Gastroesophageal sphincter (tissue), 4 donors: ENCODE data around the gene MMS19. TPM values are rescaled to one million over a fixed set of nuclear protein-coding genes. Genes with fewer than 3 reads are reported as not detected.

Experiments
- ATAC-seq: fragments of 150-250 bp; one replicate; pipeline ENCODE4 v1.9.1; 2016; ENCODE audit warnings: mild to moderate bottlenecking, moderate library complexity
- H3K27ac ChIP-seq, 4 donors: fragments of 200-600 bp; sonication (generic) in 3 of 4; 1 replicate in 3 of 4; 2 replicates in 1 of 4; pipeline ENCODE4 v1.5.1; 2016 to 2019
- H3K27me3 ChIP-seq: fragments of 200-600 bp; sonication (generic); one replicate; pipeline ENCODE4 v1.5.1; 2019
- H3K36me3 ChIP-seq, 2 donors: fragments of 200-600 bp; sonication (generic); one replicate each; pipeline ENCODE4 v1.5.1; 2019; ENCODE audit warnings: control low read depth in 1 of 2
- H3K4me1 ChIP-seq, 3 donors: fragments of 200-600 bp; sonication (generic); 1 replicate in 2 of 3; 2 replicates in 1 of 3; pipeline ENCODE4 v1.5.1; 2016 to 2019; ENCODE audit warnings: control low read depth in 2 of 3
- H3K4me3 ChIP-seq, 2 donors: fragments of 200-600 bp; sonication (generic); one replicate each; pipeline ENCODE4 v1.5.1; 2019; ENCODE audit warnings: mild to moderate bottlenecking in 1 of 2, moderate library complexity in 1 of 2
- H3K9me3 ChIP-seq, 3 donors: fragments of 200-600 bp; sonication (generic); one replicate each; pipeline ENCODE4 v1.5.1; 2017 to 2019; ENCODE audit warnings: control low read depth in 2 of 3
- CTCF ChIP-seq, 4 experiments: fragments of 200-600 bp in 2 of 4; fragments of 450-650 bp in 2 of 4; sonication (generic) in 1 of 4; IDR thresholded peaks; one replicate each; pipeline ENCODE4 v1.5.1; 2017 to 2019; ENCODE audit warnings: antibody characterized with exemption in 4 of 4, mild to moderate bottlenecking in 2 of 4, moderate library complexity in 2 of 4
- EP300 ChIP-seq: sonication (generic); formaldehyde crosslinking; IDR thresholded peaks from one replicate; pipeline ENCODE4 v1.6.1; 2017; ENCODE audit warnings: antibody characterized with exemption, mild to moderate bottlenecking
- POLR2A ChIP-seq, 2 donors: fragments of 450-650 bp; IDR thresholded peaks; one replicate each; pipeline ENCODE4 v1.6.1; 2017; ENCODE audit warnings: antibody characterized with exemption in 2 of 2, mild to moderate bottlenecking in 2 of 2, moderate library complexity in 1 of 2
- POLR2AphosphoS5 ChIP-seq: sonication (generic); formaldehyde crosslinking; IDR thresholded peaks from one replicate; pipeline ENCODE4 v1.6.1; 2017; ENCODE audit warnings: antibody characterized with exemption
- WGBS, 2 donors: methylation state at CpG; one replicate each; pipeline ENCODE4 v1.1.5; 2018; ENCODE audit warnings: low coverage in 1 of 2; 5-methylcytosine and 5-hydroxymethylcytosine counted together
- total RNA-seq, 4 donors: library from RNA; depleted of rRNA; stranded (reverse); fragments of >200 nt; gene quantifications; one replicate each; pipeline ENCODE4 v1.1.0, GENCODE V29; 2016

The MMS19 gene
- 10 to 100 TPM; 44.3 to 75.8 (median 51.8) TPM for total RNA-seq

- Histone ChIP-seq H3K27ac (peak within 1 kb of the TSS; percentile 89 to 97 (median 96)), H3K9me3 (no peaks in the 10 kb centered on the region), H3K36me3 (no peaks in the 10 kb centered on the region), H3K4me1 (peaks cover 0 to 65% (median 15%) of the 10 kb centered on the region in 3 donors), H3K27me3 (no peaks in the 10 kb centered on the region), H3K4me3 (peak within 1 kb of the TSS; percentile 94 to 96)
- 0% methylated on average over 3 to 4 of the region's 73 CpGs for WGBS, 2 donors
- ATAC-seq, result peak; percentile 94
- TF ChIP-seq POLR2A (IDR thresholded peaks at IDR 0.05), result peak; percentile 31 to 73
- no peak for TF ChIP-seq EP300
- TF ChIP-seq CTCF (IDR thresholded peaks at IDR 0.05), result peak in 3 of 4 experiments; percentile 7 to 32 (median 7)
- TF ChIP-seq POLR2AphosphoS5, result peak; percentile 53
These were observed at the start of gene MMS19 for GRCh38 chr10:97498076-97498840. TSS of gene MMS19 (minus strand) at chr10:97498422. CDS start at chr10:97498384, 38 bp downstream.

GRCh38 chr10:97547962-97548361, 49.7 kb upstream of the MMS19 start:
- Histone ChIP-seq H3K27ac (no peak overlapping the region), H3K4me3 (no peak overlapping the region), H3K36me3 (no peaks in the 10 kb centered on the region), H3K9me3 (no peaks in the 10 kb centered on the region), H3K27me3 (no peaks in the 10 kb centered on the region), H3K4me1 (peaks cover 0 to 52% (median 6%) of the 10 kb centered on the region in 3 donors)
- no peak for ATAC-seq
- TF ChIP-seq EP300, result no peak
- TF ChIP-seq POLR2AphosphoS5, result no peak
- TF ChIP-seq POLR2A (IDR thresholded peaks at IDR 0.05), result no peak
- no peak for TF ChIP-seq CTCF (IDR thresholded peaks at IDR 0.05)
- 38 to 73% methylated on average over 1 to 3 of the region's 4 CpGs for WGBS, 2 donors

GRCh38 chr10:97547271-97547600, 49.0 kb upstream of the MMS19 start:
- Histone ChIP-seq H3K27ac (no peak overlapping the region), H3K27me3 (no peaks in the 10 kb centered on the region), H3K9me3 (no peaks in the 10 kb centered on the region), H3K36me3 (no peaks in the 10 kb centered on the region), H3K4me3 (no peak overlapping the region), H3K4me1 (peaks cover 4 to 60% (median 14%) of the 10 kb centered on the region in 3 donors)
- WGBS, 2 donors, result 57 to 67% methylated on average over 3 to 4 of the region's 4 CpGs
- TF ChIP-seq POLR2A (IDR thresholded peaks at IDR 0.05) (no peak), POLR2AphosphoS5 (no peak), EP300 (no peak), CTCF (IDR thresholded peaks at IDR 0.05) (no peak)
- no peak for ATAC-seq

GRCh38 chr10:97546456-97547270, 48.4 kb upstream of the MMS19 start:
- H3K36me3 ChIP-seq, result no peaks in the 10 kb centered on the region
- no peak for ATAC-seq
- H3K27ac ChIP-seq, result no peak overlapping the region
- WGBS, 2 donors, result 79 to 86% methylated on average over 5 to 10 of the region's 18 CpGs
- no peak overlapping the region for H3K4me3 ChIP-seq
- no peaks in the 10 kb centered on the region for H3K9me3 ChIP-seq
- H3K4me1 ChIP-seq, result peaks cover 4 to 65% (median 18%) of the 10 kb centered on the region in 3 donors
- H3K27me3 ChIP-seq, result no peaks in the 10 kb centered on the region
- TF ChIP-seq EP300 (no peak), CTCF (IDR thresholded peaks at IDR 0.05) (no peak), POLR2AphosphoS5 (no peak), POLR2A (IDR thresholded peaks at IDR 0.05) (no peak)
